GM11168 (cell line): ENCODE results near the gene LTBP1.
"Not testable (repeated sequence)": the region's sequence is repeated elsewhere in the genome, so short reads cannot be mapped to it uniquely, and the experiment has no call there.

ENCODE experiments used
- in situ Hi-C: fragments of 300-500 bp; cut with MboI; formaldehyde crosslinking; loops from one replicate; pipeline ENCODE4 v1.12.0; 2022; ENCODE audit warnings: low sequenced_read_pairs; ENCODE audit not compliant: unreplicated experiment

LTBP1 gene

DNA sequence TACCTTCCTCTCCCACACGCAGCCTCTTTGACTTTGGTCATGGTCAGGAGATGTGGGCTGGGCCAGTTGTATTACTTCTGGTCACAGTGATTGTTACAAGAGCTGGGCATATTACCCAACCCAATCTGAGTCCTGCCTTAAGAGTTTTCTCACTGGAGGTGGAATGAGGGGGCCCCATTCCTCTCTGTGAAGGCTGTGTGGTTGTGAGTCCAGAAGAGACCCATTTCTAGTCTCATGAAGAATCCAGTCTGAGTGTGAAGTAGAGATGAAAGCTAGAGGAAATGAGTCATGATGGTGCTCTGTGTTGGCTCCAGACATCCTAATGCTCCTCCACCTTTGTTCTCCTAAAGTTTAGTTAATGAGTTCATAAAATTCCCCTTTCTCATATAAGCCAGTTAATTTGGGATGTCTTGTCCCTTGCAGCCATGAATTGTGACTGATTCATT lies 478.9 kb downstream of the LTBP1 start:
- in situ Hi-C loops, result no loop called here

- in situ Hi-C loops, result no loop called here
Observed at GRCh38 chr2:33426666-33427231, 480.0 kb downstream of the LTBP1 start.

GRCh38 chr2:33430077-33430476 lies 483.3 kb downstream of the LTBP1 start:
- in situ Hi-C loops, result no loop called here

- in situ Hi-C loops, result no loop called here
Observed at GRCh38 chr2:33430856-33431255, 484.1 kb downstream of the LTBP1 start.

DNA sequence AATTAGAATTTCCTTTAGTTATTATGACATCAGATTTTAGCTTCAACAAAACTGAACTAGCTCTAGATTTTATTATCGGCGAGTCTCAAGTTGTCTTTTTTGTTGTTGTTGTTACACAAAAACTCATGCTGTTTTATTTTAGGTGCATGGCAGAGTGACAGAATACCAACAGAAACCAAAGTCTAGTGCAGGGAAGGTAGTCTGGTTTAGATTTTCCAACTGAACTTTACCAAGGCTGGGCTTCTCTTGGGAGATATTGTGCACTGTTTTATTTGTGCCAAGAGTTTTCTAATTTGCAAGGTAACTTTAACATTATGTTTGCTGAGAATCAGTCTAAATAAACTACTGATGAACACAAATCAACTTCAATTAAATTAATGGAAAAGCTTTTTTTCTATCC lies 486.1 kb downstream of the LTBP1 start:
- in situ Hi-C loops, result no loop called here

DNA sequence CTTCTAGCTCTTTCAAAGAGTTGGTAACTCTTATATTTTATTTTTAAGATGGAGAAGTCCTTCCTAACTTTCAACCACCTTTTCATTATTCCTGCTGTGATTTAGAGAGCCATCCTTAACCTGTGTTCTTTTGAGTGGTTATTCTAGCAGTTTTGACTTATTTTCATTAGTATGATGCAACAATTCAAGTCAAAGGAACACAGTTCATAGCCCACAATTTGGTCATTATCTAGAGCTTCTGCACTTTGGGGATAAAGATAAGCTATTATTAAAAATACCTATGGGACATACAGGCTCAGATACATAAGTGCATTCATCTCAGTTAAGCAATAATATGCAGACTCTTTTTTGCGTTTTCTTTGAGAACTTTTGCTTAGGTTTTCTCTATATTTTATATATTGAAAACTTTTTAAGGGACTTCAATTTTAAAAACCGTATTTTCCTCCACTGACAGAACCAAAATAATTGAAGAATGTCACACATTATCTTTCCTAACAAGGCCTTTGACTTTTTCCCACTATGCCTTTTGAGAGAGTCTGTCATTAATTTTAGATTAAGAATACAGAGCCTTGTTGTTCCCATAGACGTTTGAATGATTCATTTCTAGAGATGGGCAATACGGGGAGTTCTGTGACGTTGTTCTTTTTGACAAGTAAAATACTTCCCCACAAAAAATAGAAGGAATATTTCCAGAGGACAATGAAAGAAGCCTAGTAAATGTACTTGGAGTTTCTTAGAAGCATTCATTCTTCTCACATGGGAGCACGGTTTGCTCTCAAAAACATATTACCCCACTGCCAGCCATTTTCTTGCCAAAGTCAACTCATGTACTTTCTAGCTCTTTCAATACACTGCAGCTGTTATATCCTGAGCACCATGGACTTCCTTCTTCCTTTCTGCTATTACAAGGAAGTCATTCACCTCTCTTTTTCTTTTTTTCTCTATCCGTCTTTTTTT lies 486.8 kb downstream of the LTBP1 start:
- in situ Hi-C loops, result no loop called here

GRCh38 chr2:33435518-33435917 lies 488.8 kb downstream of the LTBP1 start:
- in situ Hi-C loops, result no loop called here

GRCh38 chr2:33436083-33436482 lies 489.3 kb downstream of the LTBP1 start:
- in situ Hi-C loops, result no loop called here

- in situ Hi-C loops, result no loop called here
Observed at GRCh38 chr2:33437297-33437696, 490.5 kb downstream of the LTBP1 start.

DNA sequence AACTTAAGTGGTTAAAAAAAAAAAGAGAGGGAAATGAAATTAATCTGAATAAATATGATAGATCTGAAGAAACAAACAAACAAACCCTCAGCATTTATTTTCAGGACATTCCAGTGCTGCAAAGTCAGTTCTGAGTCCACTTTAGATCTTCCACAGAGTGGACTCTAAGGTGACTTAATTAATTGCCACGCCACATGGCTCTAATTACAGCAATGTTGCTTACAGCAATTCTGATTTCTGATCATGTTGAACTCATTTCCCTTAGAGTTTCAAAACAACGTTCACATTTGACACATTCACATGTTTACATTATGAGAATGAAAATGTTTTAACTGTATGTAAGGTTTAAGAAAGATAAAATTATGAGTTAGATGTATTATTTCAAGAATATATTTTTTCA lies 491.1 kb downstream of the LTBP1 start:
- in situ Hi-C loops, result no loop called here

DNA sequence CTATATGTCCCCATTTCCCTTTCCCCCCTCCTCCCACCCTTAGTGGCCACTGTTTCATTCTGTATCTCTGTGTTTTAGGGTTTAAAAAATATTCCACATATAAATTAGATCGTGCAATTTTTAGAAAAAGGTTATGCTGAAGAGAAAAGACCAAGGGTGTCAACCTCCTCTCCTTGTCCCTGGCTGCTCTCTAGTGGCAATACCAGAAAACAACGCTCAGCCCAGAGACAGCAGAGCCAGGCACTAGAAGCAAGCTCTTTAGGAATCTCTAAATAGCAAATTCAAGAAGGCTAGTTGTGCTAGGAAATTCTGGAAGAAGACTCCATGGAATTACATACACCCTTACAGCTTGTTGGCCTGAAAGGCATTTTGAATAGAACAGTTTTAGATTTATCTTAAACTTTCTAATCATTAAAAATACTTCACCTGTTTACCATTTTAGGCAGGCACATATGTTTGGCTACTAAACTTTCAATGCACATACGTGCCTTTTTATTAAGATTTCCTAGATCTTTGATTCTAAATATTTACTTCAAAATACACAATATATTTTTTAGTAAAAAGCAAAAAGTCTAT lies 494.6 kb downstream of the LTBP1 start:
- in situ Hi-C loops, result no loop called here

DNA sequence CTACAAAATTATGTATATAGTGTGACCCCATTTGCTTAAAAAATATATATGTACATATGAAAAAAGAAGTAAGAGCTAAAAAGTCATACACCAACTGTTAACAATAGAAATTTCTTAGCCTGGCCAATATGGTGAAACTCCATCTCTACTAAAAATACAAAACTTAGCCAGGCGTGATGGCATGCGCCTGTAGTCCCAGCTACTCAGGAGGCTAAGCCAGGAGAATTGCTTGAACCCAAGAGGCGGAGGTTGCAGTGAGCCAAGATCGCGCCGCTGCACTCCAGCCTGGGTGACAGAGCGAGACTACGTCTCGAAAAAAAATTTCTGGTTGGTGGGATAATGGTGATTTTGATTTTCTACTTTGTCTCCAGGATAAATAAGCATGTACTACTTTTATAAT lies 495.3 kb downstream of the LTBP1 start:
- in situ Hi-C loops, result not testable (repeated sequence)

DNA sequence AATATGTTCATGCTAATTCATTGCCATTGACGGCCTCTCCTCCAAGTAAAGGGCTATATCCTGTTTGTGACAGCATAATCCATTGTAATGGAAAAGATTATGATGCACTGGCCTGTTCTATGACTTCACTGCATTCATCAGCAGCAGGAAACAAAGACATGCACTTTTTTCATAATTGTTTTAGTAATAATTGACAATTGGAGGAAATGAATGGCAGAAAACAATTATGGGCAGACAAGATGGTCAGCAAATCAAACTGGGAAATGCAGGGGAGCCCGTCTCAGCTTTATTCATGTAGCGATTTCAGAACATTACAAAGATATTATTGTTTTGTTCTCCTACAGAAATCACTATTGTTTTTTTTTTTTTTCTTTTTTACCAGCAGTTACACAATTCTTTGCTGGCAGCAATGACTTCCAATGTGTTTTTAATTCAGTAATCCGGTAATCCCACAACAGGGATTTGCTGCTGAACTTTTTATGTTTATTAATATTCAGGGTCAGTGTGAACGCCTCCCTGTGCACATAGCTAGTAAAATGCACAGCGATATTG lies 495.9 kb downstream of the LTBP1 start:
- in situ Hi-C loops, result no loop called here

DNA sequence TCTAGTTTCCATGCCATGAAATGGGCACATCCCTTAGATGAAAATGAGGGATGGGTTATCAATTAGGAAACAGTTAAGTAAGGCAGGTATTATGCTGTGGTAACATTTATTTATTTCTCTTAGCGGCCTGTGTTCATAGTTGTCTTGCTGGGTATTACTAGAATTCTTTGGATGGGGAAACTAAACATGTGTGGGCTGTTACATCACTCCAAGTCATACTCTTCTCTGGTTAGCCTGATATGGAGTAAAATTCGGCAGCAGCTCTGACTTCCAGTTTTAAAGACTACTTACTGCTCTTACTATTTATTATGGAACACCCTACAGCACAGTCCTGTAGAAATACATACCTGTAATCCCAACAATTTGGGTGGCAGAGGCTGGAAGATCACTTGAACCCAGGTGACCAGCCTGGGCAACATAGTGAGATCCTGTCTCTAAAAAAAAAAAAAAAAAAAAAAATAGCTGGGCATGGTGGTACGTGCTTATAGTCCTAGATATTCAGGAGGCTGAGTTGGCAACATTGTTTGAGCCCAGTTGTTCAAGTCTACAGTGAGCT lies 496.6 kb downstream of the LTBP1 start:
- in situ Hi-C loops, result no loop called here

DNA sequence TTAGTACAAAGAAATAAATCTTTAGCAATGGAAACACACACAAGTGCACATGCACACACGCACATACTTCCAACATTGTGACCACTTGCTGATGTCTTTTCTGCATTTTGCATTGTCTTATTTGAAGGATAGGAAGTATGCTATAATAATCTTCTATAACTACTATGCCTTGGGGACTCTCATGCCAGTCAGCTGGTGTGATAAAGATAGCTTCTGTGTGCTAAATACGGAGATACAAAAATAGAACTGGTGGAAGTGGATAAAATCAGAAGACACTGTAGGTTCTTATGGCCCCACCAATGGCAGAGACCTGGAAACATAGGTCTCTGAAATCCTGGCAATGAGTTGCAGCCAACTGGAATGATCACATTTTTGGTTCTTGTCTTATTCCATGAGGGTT lies 498.2 kb downstream of the LTBP1 start:
- in situ Hi-C loops, result no loop called here

GRCh38 chr2:33448220-33448899 lies 501.6 kb downstream of the LTBP1 start:
- in situ Hi-C loops, result no loop called here
